ENCODE results near the gene USP28.
"Not testable (repeated sequence)": the region's sequence is repeated elsewhere in the genome, so short reads cannot be mapped to it uniquely, and the experiment has no call there.

Gene USP28

GRCh38 chr11:113764527-113765219 is 110.7 kb downstream of the USP28 start:
- DNase-seq, result no peak

DNA sequence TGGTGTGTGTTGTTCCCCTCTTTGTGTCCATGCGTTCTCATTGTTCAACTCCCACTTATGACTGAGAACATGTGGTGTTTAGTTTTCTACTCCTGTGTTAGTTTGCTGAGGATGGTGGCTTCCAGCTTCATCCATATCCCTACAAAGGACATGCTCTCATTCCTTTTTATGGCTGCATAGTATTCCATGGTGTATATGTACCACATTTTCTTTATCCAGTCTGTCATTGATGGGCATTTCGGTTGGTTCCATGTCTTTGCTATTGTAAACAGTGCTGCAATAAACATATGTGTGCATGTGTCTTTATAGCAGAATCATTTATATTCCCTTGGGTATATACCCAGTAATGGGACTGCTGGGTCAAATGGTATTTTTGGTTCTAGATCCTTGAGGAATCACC is 112.3 kb downstream of the USP28 start:
- DNase-seq, result not testable (repeated sequence)

GRCh38 chr11:113760241-113760640 is 115.1 kb downstream of the USP28 start:
- DNase-seq, result no peak

DNA sequence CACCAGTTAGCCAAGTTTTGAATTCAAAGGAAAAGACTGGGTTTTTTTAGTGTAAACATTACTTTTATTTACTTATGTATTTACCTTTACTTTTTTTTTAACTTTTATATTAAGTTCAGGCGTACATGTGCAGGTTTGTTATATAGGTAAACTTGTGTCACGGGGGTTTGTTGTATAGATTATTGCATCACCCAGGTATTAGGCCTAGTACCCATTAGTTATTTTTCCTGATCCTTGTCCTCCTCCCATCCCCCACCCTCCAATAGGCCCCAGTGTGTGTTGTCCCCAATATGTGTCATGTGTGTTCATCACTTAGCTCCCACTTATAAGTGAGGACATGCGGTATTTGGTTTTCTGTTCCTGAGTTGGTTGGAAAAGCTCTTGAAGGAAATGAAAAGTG is 122.4 kb downstream of the USP28 start:
- DNase-seq, result no peak

Data from suppressor macrophage treated with lipopolysaccharide for 1 hour (primary cell).